Astrocyte (in vitro differentiated cells and primary cell): ENCODE measurements around the gene PKD1L1. TPM values are rescaled to one million over a fixed set of nuclear protein-coding genes. Genes with fewer than 3 reads are reported as not detected.

Experiments used
- DNase-seq: peaks from one replicate; pipeline ENCODE4 v3.0.0-alpha.2; 2010; ENCODE audit warnings: low read depth
- FAIRE-seq: peaks from 2 replicates; lab custom pipeline; 2011; peaks lifted over from hg19 to GRCh38; lab: Jason Lieb, UNC
- H2AFZ ChIP-seq: 2 replicates; pipeline ENCODE4 v1.6.0; 2012; ENCODE audit warnings: low read depth, low read length, inconsistent platforms
- H3K27ac ChIP-seq: 2 replicates; pipeline ENCODE4 v1.5.1; 2011; ENCODE audit warnings: low read depth, low read length, inconsistent platforms
- H3K27me3 ChIP-seq: 2 replicates; pipeline ENCODE4 v1.6.0; 2011; ENCODE audit warnings: low read length, inconsistent platforms; ENCODE audit not compliant: insufficient read depth
- H3K36me3 ChIP-seq: 2 replicates; pipeline ENCODE4 v1.5.1; 2011; ENCODE audit warnings: low read length, inconsistent platforms; ENCODE audit not compliant: insufficient read depth
- H3K4me1 ChIP-seq: 2 replicates; pipeline ENCODE4 v1.5.1; 2011; ENCODE audit warnings: low read length, inconsistent platforms; ENCODE audit not compliant: insufficient read depth
- H3K4me2 ChIP-seq: 2 replicates; pipeline ENCODE4 v1.6.0; 2012; ENCODE audit warnings: low read length, inconsistent platforms
- H3K4me3 ChIP-seq: 2 replicates; pipeline ENCODE4 v1.5.1; 2011; ENCODE audit warnings: low read depth, mild to moderate bottlenecking, low read length, inconsistent platforms; ENCODE audit not compliant: insufficient read depth
- H3K79me2 ChIP-seq: 2 replicates; pipeline ENCODE4 v1.6.0; 2012; ENCODE audit warnings: mild to moderate bottlenecking, low read length, inconsistent platforms; ENCODE audit not compliant: insufficient read depth
- H3K9ac ChIP-seq: 2 replicates; pipeline ENCODE4 v1.6.0; 2012; ENCODE audit warnings: mild to moderate bottlenecking, low read length, inconsistent platforms
- H3K9me3 ChIP-seq: 2 replicates; pipeline ENCODE4 v1.5.1; 2012; ENCODE audit warnings: low read depth, mild to moderate bottlenecking, low read length, inconsistent platforms; ENCODE audit not compliant: insufficient read depth
- H4K20me1 ChIP-seq: 2 replicates; pipeline ENCODE4 v1.6.0; 2012; ENCODE audit warnings: low read length, inconsistent platforms; ENCODE audit not compliant: insufficient read depth
- H3K27ac Mint-ChIP-seq: one replicate; pipeline ENCODE4 v1.8.0; 2021; ENCODE audit warnings: mild to moderate bottlenecking, mixed read lengths; ENCODE audit not compliant: unreplicated experiment
- H3K27me3 Mint-ChIP-seq: one replicate; pipeline ENCODE4 v1.8.0; 2021; ENCODE audit warnings: low read depth, mixed read lengths; ENCODE audit not compliant: unreplicated experiment
- H3K36me3 Mint-ChIP-seq: one replicate; pipeline ENCODE4 v1.8.0; 2021; ENCODE audit warnings: low read depth, mixed read lengths; ENCODE audit not compliant: unreplicated experiment
- H3K4me1 Mint-ChIP-seq: one replicate; pipeline ENCODE4 v1.8.0; 2021; ENCODE audit warnings: low read depth, mixed read lengths; ENCODE audit not compliant: unreplicated experiment
- H3K4me3 Mint-ChIP-seq: one replicate; pipeline ENCODE4 v1.8.0; 2021; ENCODE audit warnings: mild to moderate bottlenecking, moderate library complexity, mixed read lengths; ENCODE audit not compliant: unreplicated experiment
- H3K9me3 Mint-ChIP-seq: one replicate; pipeline ENCODE4 v1.8.0; 2021; ENCODE audit warnings: mild to moderate bottlenecking, mixed read lengths; ENCODE audit not compliant: unreplicated experiment
- CTCF ChIP-seq: IDR thresholded peaks from 2 replicates; pipeline ENCODE4 v1.5.1; 2011; ENCODE audit warnings: low read depth, mild to moderate bottlenecking, inconsistent platforms, low read length, moderate library complexity; ENCODE audit not compliant: insufficient read depth
- EZH2 ChIP-seq: IDR thresholded peaks from 2 replicates; pipeline ENCODE4 v1.6.1; 2012; ENCODE audit warnings: mild to moderate bottlenecking, low read length, inconsistent platforms; ENCODE audit not compliant: insufficient read depth
- total RNA-seq: library from RNA; stranded (reverse); gene quantifications from 2 replicates; pipeline ENCODE4 v1.2.1, GENCODE V29; 2021

PKD1L1 gene
- total RNA-seq, 1 donor from 2014 or later, result 0.39 TPM

GRCh38 chr7:47967123-47967522 is 18.9 kb upstream of the PKD1L1 start:
- no peak overlapping the region for H3K27ac Mint-ChIP-seq
- no peaks in the 10 kb centered on the region for H3K9me3 ChIP-seq
- H3K9me3 Mint-ChIP-seq, result peaks cover 2% of the 10 kb centered on the region
- no peak overlapping the region for H3K4me3 Mint-ChIP-seq
- no peaks in the 10 kb centered on the region for H3K27me3 ChIP-seq
- no peaks in the 10 kb centered on the region for H3K27me3 Mint-ChIP-seq
- TF ChIP-seq EZH2 (no peak), CTCF (no peak)
- FAIRE-seq (no peak), DNase-seq (no peak)
- no peaks in the 10 kb centered on the region for H3K4me1 ChIP-seq
- H3K36me3 Mint-ChIP-seq, result peaks cover 33% of the 10 kb centered on the region
- H2AFZ ChIP-seq, result no peak overlapping the region
- H3K79me2 ChIP-seq, result no peaks in the 10 kb centered on the region
- H4K20me1 ChIP-seq, result peaks cover 3% of the 10 kb centered on the region
- H3K36me3 ChIP-seq, result peaks cover 48% of the 10 kb centered on the region
- peaks cover 5% of the 10 kb centered on the region for H3K4me1 Mint-ChIP-seq
- no peak overlapping the region for H3K9ac ChIP-seq
- no peak overlapping the region for H3K27ac ChIP-seq
- no peak overlapping the region for H3K4me3 ChIP-seq
- H3K4me2 ChIP-seq, result no peak overlapping the region

GRCh38 chr7:47965456-47965855 is 17.2 kb upstream of the PKD1L1 start:
- no peak overlapping the region for H3K4me2 ChIP-seq
- H4K20me1 ChIP-seq, result peaks cover 3% of the 10 kb centered on the region
- H3K27ac ChIP-seq, result no peak overlapping the region
- no peak overlapping the region for H3K4me3 ChIP-seq
- no peak for FAIRE-seq
- Mint-ChIP-seq H3K27ac (no peak overlapping the region), H3K4me1 (peaks cover 5% of the 10 kb centered on the region), H3K27me3 (no peaks in the 10 kb centered on the region), H3K9me3 (peaks cover 2% of the 10 kb centered on the region), H3K4me3 (no peak overlapping the region), H3K36me3 (peaks cover 46% of the 10 kb centered on the region)
- TF ChIP-seq EZH2 (no peak), CTCF (no peak)
- no peaks in the 10 kb centered on the region for H3K27me3 ChIP-seq
- H3K9ac ChIP-seq, result no peak overlapping the region
- no peaks in the 10 kb centered on the region for H3K4me1 ChIP-seq
- no peak for DNase-seq
- peaks cover 54% of the 10 kb centered on the region for H3K36me3 ChIP-seq
- H3K9me3 ChIP-seq, result no peaks in the 10 kb centered on the region
- no peak overlapping the region for H2AFZ ChIP-seq
- no peaks in the 10 kb centered on the region for H3K79me2 ChIP-seq

GRCh38 chr7:47962262-47962661 is 14.0 kb upstream of the PKD1L1 start:
- no peaks in the 10 kb centered on the region for H3K27me3 Mint-ChIP-seq
- FAIRE-seq, result no peak
- H3K36me3 Mint-ChIP-seq, result peaks cover 54% of the 10 kb centered on the region
- TF ChIP-seq EZH2, result no peak
- no peak overlapping the region for H3K27ac ChIP-seq
- DNase-seq, result no peak
- H3K9me3 Mint-ChIP-seq, result peaks cover 2% of the 10 kb centered on the region
- H3K9me3 ChIP-seq, result no peaks in the 10 kb centered on the region
- no peak overlapping the region for H3K4me3 Mint-ChIP-seq
- H3K79me2 ChIP-seq, result no peaks in the 10 kb centered on the region
- no peak overlapping the region for H3K4me3 ChIP-seq
- no peak overlapping the region for H3K4me2 ChIP-seq
- H3K36me3 ChIP-seq, result peaks cover 41% of the 10 kb centered on the region
- no peak overlapping the region for H3K27ac Mint-ChIP-seq
- no peak overlapping the region for H3K9ac ChIP-seq
- H3K4me1 Mint-ChIP-seq, result no peaks in the 10 kb centered on the region
- H2AFZ ChIP-seq, result no peak overlapping the region
- H3K27me3 ChIP-seq, result no peaks in the 10 kb centered on the region
- no peaks in the 10 kb centered on the region for H3K4me1 ChIP-seq
- H4K20me1 ChIP-seq, result no peaks in the 10 kb centered on the region
